Smooth muscle cell (in vitro differentiated cells): ENCODE data around the gene RNF11. TPM values are rescaled to one million over a fixed set of nuclear protein-coding genes. Genes with fewer than 3 reads are reported as not detected.

Experiments
- DNase-seq: peaks from one replicate; lab custom pipeline; 2025; ENCODE audit not compliant: unreplicated experiment; lab: John Stamatoyannopoulos, UW
- H2AFZ ChIP-seq: fragments of 200-600 bp; sonication (generic); 2 replicates; pipeline ENCODE4 v1.6.0; 2016; ENCODE audit warnings: antibody characterized with exemption, low read depth, mild to moderate bottlenecking
- H3F3A ChIP-seq: fragments of 200-600 bp; sonication (generic); 2 replicates; pipeline ENCODE4 v1.6.0; 2017; ENCODE audit warnings: antibody characterized with exemption, low read depth
- H3K27ac ChIP-seq: fragments of 200-600 bp; sonication (generic); 2 replicates; pipeline ENCODE4 v1.5.1; 2016; ENCODE audit warnings: low read depth, mild to moderate bottlenecking
- H3K27me3 ChIP-seq: fragments of 200-600 bp; sonication (generic); 2 replicates; pipeline ENCODE4 v1.6.1; 2016; ENCODE audit warnings: low read depth, mild to moderate bottlenecking
- H3K36me3 ChIP-seq: fragments of 200-600 bp; sonication (generic); 2 replicates; pipeline ENCODE4 v1.5.1; 2016; ENCODE audit warnings: low read depth
- H3K4me1 ChIP-seq: fragments of 200-600 bp; sonication (generic); 2 replicates; pipeline ENCODE4 v1.5.1; 2016; ENCODE audit warnings: low read depth
- H3K4me2 ChIP-seq: fragments of 200-600 bp; sonication (generic); 2 replicates; pipeline ENCODE4 v1.6.0; 2016; ENCODE audit warnings: mild to moderate bottlenecking
- H3K4me3 ChIP-seq: fragments of 200-600 bp; sonication (generic); 2 replicates; pipeline ENCODE4 v1.5.1; 2016; ENCODE audit warnings: mild to moderate bottlenecking
- H3K79me2 ChIP-seq: fragments of 200-600 bp; sonication (generic); 2 replicates; pipeline ENCODE4 v1.6.0; 2016; ENCODE audit warnings: low read depth, mild to moderate bottlenecking
- H3K9ac ChIP-seq: fragments of 200-600 bp; sonication (generic); 2 replicates; pipeline ENCODE4 v1.6.0; 2016; ENCODE audit warnings: low read depth
- H3K9me3 ChIP-seq: fragments of 200-600 bp; sonication (generic); replicated peaks from 2 replicates; pipeline ENCODE4 v1.5.1; 2016; ENCODE audit warnings: low read depth
- H4K20me1 ChIP-seq: fragments of 200-600 bp; sonication (generic); 2 replicates; pipeline ENCODE4 v1.6.0; 2016; ENCODE audit warnings: low read depth
- WGBS: methylation state at CpG from one replicate; pipeline ENCODE4 v1.1.7; 2016; ENCODE audit warnings: low lambda C conversion rate; 5-methylcytosine and 5-hydroxymethylcytosine counted together
- polyA plus RNA-seq: library from polyadenylated mRNA; unstranded; fragments of >200 nt; fragmentation: Nextera tagmentation; extraction: Ambion mirVana; gene quantifications from 2 replicates; pipeline ENCODE4 v1.2.1, GENCODE V29; 2016
- total RNA-seq: library from RNA; depleted of rRNA; stranded (reverse); fragments of >200 nt; gene quantifications from 2 replicates; pipeline ENCODE4 v1.2.3, GENCODE V29; 2014
- TF ChIP-seq, protein P1 (sequence below): fragments of 200-600 bp; sonication (generic); IDR thresholded peaks from 2 replicates; pipeline ENCODE4 v1.5.1; 2017; ENCODE audit warnings: borderline replicate concordance, mild to moderate bottlenecking, antibody characterized with exemption; ENCODE audit not compliant: insufficient read depth, poor library complexity, severe bottlenecking

RNF11 gene
- total and polyA plus RNA-seq, 2 experiments from 2014 or later: 68.7 to 123 TPM

DNA sequence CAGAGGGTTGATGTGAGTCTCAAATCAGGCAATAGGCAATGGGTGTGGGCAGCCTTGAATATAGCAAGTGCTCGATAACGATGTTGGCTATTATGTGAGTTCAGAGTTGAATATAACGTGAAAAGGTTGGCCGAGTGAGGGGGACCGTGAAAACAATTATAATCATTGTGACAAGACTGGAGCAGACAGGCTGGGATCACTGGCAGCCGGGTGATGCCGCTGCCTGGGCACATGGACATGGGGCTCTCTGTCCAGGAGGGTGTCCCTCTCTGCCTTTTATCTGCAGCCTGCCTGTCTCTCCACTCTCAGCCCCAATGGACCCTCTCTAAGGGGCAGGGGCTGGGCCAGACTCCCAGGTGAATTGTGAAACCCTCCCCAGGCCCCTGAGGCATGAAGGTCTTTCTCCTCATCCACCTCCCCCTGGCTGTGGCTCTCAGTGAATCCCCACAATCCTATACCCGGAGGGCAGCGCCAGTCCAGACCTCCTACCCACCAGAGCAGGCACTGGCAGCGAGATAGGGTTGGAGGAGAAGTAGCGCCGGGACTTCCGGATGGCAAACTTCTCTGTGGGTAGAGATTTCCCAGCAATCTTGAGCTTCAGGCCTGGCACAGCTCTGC lies 57.9 kb downstream of the RNF11 start:
- no peak for DNase-seq
- H3K4me2 ChIP-seq: no peak overlapping the region
- no peaks in the 10 kb centered on the region for H3K79me2 ChIP-seq
- H2AFZ ChIP-seq: no peak overlapping the region
- no peaks in the 10 kb centered on the region for H3K36me3 ChIP-seq
- H3K9ac ChIP-seq: no peak overlapping the region
- no peaks in the 10 kb centered on the region for H4K20me1 ChIP-seq
- no peaks in the 10 kb centered on the region for H3F3A ChIP-seq
- TF ChIP-seq, protein P1, sequence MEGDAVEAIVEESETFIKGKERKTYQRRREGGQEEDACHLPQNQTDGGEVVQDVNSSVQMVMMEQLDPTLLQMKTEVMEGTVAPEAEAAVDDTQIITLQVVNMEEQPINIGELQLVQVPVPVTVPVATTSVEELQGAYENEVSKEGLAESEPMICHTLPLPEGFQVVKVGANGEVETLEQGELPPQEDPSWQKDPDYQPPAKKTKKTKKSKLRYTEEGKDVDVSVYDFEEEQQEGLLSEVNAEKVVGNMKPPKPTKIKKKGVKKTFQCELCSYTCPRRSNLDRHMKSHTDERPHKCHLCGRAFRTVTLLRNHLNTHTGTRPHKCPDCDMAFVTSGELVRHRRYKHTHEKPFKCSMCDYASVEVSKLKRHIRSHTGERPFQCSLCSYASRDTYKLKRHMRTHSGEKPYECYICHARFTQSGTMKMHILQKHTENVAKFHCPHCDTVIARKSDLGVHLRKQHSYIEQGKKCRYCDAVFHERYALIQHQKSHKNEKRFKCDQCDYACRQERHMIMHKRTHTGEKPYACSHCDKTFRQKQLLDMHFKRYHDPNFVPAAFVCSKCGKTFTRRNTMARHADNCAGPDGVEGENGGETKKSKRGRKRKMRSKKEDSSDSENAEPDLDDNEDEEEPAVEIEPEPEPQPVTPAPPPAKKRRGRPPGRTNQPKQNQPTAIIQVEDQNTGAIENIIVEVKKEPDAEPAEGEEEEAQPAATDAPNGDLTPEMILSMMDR: no peak
- H3K4me1 ChIP-seq: no peaks in the 10 kb centered on the region
- H3K4me3 ChIP-seq: no peak overlapping the region
- 96% methylated on average over 13 of the region's 13 CpGs for WGBS
- H3K27ac ChIP-seq: no peak overlapping the region
- no peaks in the 10 kb centered on the region for H3K27me3 ChIP-seq
- H3K9me3 ChIP-seq: no peaks in the 10 kb centered on the region

DNA sequence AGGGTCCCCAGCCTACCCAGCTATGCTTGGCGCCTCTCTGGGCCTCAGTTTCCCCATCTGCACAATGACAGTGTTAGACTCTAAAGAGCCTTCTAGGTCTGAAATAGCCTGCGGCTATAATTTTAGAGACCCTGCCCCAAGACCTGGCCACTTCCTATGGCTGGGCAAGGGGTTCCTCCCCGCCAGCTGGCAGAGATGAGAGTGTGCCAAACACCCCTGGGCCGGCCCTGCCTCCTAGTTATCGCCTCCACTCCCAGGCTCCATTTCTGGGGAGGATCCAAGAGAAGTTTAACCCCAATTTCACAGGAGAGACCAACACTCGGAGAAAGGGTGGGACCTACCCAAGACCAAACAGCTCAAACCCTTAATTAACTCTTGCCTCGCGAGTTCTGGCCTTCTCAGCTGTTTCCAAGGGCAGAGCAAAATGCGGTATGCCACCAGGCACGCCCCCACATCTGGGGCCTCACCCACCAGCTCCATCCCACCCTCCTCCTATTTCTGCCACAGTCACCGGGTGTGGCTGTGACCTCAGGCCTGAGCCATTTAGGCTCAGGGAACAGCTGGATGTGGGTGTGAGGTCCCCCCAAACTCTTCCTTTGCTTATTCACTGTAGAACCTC lies 58.6 kb downstream of the RNF11 start:
- H3K4me3 ChIP-seq: no peak overlapping the region
- no peak for DNase-seq
- no peaks in the 10 kb centered on the region for H3K4me1 ChIP-seq
- WGBS: 87% methylated on average over 11 of the region's 11 CpGs
- no peaks in the 10 kb centered on the region for H3K9me3 ChIP-seq
- TF ChIP-seq, protein P1: no peak
- no peak overlapping the region for H3K4me2 ChIP-seq
- H3K27me3 ChIP-seq: no peaks in the 10 kb centered on the region
- no peaks in the 10 kb centered on the region for H3F3A ChIP-seq
- H3K79me2 ChIP-seq: no peaks in the 10 kb centered on the region
- no peaks in the 10 kb centered on the region for H4K20me1 ChIP-seq
- no peak overlapping the region for H2AFZ ChIP-seq
- no peak overlapping the region for H3K27ac ChIP-seq
- no peak overlapping the region for H3K9ac ChIP-seq
- no peaks in the 10 kb centered on the region for H3K36me3 ChIP-seq

DNA sequence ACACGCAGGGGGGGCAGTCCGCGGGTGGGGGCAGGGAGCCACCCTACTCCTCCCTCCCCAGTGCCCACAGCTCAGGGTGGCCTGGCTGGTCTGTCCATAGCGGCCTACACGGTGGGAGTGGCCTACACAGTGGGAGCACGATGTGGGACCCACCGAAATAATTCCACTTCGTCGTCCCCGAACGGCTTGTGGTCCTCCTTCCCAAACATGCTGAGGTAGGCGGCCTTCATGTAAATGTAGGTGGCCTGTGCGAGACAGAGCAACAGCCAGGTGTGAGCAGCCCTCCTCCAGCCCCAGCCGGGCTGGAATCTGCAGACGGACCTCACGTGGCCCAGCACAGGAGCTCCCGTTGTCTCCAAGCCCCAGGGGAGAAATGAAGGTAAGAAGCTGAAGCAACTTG lies 59.9 kb downstream of the RNF11 start:
- no peak for DNase-seq
- 92% methylated on average over 17 of the region's 17 CpGs for WGBS
- Histone ChIP-seq H3K9ac (no peak overlapping the region), H3K4me2 (no peak overlapping the region), H3K36me3 (no peaks in the 10 kb centered on the region), H4K20me1 (no peaks in the 10 kb centered on the region), H3K27me3 (no peaks in the 10 kb centered on the region), H2AFZ (no peak overlapping the region), H3F3A (no peaks in the 10 kb centered on the region), H3K27ac (no peak overlapping the region), H3K79me2 (no peaks in the 10 kb centered on the region), H3K9me3 (no peaks in the 10 kb centered on the region), H3K4me3 (no peak overlapping the region), H3K4me1 (no peaks in the 10 kb centered on the region)
- TF ChIP-seq, protein P1: no peak
